LNCAP (cell line): ENCODE results near the gene MRPL49.

ENCODE experiments used
- CTCF ChIP-seq: fragments of 450-650 bp; IDR thresholded peaks from 2 replicates; pipeline ENCODE4 v1.5.1; 2017; ENCODE audit warnings: mild to moderate bottlenecking

Gene MRPL49

GRCh38 chr11:65125197-65126056 lies 3.3 kb downstream of the MRPL49 start:
- TF ChIP-seq CTCF: no peak

GRCh38 chr11:65126624-65127274 lies 4.6 kb downstream of the MRPL49 start:
- TF ChIP-seq CTCF: no peak

DNA sequence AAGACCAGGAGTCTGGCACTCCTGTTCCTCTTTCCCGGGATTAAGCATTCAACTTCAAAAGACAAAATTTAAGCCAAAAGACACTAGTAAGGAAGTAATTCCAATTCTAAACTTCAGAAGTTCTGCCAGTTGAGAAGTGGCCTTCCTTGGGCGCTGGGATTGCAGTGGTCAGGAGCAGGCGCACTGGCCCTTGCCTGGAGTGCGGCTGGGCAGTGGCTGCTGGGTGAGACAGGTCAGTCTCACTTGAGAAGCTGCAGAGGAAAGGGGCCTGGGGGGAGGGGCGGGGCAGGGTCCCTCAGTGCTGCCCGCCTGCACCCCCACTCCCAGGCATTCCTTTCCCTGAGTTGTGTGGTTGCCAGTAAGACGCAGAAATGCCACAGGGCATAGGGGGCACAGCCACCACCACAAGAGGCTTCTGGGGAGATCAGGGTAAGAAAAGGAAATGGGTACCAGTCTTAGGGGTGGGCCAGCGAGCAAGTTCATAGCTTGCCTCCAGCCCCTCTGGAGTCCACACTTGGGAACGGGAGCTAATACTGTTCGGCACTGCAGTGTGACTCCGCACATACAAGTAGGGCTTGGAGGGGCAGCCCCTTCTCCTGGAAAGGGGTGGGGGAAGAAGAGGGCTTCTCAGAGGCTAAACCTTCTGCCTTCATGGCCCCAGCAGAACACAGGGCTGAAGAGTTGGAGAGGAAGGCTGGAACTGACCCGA lies 5.5 kb downstream of the MRPL49 start:
- TF ChIP-seq CTCF: no peak

GRCh38 chr11:65128182-65129145 lies 6.3 kb downstream of the MRPL49 start:
- no peak for TF ChIP-seq CTCF

DNA sequence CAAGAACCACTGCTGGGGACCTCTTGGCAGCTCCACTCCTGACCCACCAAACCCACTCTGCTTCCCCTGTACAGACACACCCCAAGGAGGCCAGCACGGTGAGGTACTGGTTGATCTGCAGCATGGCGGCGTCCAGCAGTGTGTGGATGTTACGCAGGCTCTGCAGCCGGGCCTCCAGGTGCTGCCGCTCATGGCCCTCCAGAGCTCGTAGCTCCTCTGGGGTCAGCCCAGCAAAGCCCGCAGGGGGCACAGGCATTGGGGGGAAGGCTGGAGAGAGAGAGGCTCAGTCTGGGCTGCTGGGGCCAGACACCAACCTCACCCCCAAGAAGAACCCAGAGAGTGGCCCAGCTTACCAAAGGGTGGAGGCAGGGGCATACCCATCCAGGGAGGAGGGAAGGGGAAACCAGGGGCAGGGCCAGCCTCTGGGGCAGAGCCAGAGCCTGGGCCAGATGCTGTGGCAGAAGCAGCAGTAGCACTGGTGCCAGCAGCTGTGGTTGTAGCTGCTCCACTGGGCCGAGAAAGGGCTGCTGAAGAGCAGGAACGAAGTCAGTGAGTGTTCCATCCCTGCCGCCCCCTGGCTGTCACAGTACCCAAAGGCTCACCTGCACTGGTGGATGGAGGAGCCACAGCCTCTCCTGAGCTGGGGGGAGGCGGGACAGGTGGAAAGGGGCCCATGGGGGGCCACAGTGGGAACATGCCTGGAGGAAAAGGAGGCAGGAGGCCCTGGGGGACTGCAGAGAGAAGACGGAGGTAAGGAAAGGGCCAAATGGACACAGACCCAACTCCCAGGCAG lies 7.7 kb downstream of the MRPL49 start:
- no peak for TF ChIP-seq CTCF

DNA sequence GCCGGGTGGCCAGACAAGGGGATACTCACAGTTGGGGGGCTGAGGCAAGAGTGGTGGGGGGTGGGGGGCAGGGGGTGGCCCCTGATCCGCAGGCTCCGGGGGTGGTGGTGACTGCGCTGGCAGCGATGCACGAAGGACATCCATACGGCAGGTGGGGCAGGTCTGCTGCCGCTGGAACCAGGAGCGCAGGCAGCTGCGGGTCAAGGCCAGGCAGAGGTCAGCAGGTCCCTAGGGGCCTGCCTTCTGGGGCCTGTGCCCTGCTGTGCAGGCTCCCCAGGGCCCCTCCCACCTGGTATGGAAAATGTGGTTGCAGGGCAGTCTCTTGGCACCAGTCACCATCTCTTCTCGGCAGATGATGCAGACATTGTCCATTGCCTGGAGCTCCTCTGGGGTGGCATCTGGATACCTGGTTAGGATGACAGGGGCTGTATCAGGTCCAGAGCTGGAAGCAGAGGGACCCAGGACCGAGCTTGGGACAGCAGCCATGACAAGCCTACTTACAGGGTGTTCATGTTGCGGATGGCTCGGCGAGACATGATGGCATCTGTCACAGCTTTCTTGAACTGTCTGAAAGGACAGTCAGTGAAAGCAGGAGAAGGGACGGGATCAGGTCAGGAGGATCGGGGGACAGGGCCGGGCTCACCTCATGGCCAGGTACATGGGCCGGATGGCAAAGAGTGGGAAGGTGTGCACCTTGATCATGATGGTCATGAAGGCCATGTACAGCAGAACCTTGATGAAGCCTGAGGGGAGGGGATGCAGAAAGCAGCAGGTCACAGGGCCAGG lies 8.7 kb downstream of the MRPL49 start:
- TF ChIP-seq CTCF: no peak
